Activated CD4-positive, alpha-beta T cell treated with anti-CD3 and anti-CD28 coated beads for 1 hour (primary cell): Measurements from ENCODE around the gene PIEZO1.
"Not testable (repeated sequence)": the region's sequence is repeated elsewhere in the genome, so short reads cannot be mapped to it uniquely, and the experiment has no call there.

Experiments
- DNase-seq: peaks from one replicate; pipeline ENCODE4 v3.0.0-alpha.2; 2020

Gene PIEZO1

GRCh38 chr16:88785106-88785924 is at the start of gene PIEZO1:
PIEZO1 (minus strand) TSS chr16:88785220; CDS start chr16:88784964, 256 bp downstream.
- DNase-seq: peak; percentile 79

DNA sequence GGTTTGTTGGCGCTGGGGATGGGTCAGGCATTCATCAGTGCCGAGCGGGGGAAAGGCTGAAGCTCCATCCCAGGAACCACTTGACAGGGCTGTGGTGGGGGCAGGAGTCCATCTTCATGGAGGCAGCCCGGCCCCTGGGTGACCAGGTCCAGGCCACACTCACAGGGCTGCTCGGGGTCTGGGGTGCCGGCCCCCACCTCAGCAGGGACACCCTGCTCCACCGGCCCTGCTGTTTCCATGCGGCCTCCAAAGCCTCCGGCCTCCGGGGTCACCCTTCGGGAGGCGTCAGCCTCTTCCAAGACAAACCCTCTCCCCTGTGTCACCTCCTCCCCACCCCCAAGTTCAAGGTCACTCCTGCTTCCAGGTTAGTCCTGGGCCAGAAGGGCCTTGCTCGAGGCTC is 49.6 kb upstream of the PIEZO1 start:
- DNase-seq: no peak

DNA sequence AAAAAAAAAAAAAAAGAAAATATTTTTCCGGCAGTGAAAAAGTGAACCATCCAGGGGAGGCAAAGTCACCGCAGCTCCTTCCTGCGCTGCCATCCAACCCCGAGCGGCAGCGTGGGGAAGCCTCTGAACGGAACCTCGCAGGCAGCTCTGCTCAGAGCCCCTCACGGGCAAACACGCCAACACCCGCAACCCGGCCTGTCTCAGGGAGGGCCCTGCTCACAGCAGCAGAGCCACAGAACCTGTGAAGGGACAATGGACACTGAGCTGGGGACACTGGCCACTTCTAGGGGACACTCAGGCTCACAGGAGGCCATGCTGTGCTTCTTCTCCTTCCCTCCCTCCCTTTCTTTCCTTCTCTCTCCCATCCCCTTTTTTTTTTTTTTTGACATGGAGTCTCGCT is 48.1 kb upstream of the PIEZO1 start:
- no peak for DNase-seq

DNA sequence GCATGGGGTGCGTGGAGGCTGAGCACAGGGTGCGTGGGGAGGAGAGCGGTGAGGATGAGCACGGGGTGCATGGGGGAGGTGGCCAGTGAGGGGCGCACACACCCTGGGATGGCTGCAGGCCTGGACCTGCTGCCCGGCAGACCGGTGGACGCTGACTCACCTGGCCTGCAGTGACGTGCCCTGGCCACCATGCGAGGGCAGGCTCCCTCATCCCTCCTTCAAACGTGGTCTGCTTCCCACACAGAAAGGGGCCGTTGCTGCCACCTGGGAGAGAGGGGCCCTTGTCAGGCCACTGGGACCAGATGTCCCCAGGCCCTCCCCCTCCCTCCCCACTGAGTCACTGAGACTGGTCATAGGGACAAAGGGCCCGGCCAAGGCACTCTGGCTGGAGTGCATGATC is 46.8 kb upstream of the PIEZO1 start:
- no peak for DNase-seq

GRCh38 chr16:88830783-88831182 is 45.8 kb upstream of the PIEZO1 start:
- DNase-seq: no peak

- DNase-seq: no peak
Measured at GRCh38 chr16:88830258-88830657, 45.2 kb upstream of the PIEZO1 start.

DNA sequence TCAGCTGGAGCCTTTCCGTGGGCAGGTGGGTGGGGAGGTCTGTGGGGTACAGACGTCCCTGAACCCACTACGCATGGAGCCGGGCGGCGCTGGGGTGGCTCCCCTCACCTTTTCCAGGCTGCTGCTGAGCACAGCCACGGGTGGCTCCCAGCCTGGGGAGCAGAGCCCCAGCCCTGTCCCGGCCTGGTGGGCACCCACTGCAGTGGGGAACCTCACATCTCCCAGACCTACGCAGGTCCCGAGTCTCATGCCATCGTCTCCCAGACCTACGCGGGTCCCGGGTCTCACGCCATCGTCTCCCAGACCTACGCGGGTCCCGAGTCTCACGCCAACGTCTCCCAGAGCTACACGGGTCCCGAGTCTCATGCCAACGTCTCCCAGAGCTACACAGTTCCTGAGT is 43.7 kb upstream of the PIEZO1 start:
- no peak for DNase-seq

DNA sequence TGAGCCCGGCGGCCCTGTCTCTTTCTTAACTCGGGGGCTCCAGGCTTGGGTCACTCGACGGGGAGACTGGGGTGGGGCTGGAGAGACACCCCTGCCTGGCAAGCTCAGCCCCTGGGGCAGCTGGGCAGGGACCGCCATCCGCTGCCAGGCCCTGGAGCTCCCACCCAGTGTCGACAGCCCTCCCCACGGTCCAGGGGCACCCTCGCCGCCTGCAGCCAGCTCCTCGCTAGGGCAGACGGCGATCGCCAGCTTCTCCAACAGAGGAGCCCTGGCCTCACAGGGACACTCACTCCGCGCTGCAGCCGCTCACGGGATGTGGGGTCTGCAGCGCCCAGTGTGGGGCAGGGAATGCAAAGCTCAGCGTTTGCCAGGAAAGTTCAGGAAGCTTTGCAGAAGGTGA is 42.7 kb upstream of the PIEZO1 start:
- no peak for DNase-seq

GRCh38 chr16:88826070-88826840 is 41.2 kb upstream of the PIEZO1 start:
- DNase-seq: no peak

DNA sequence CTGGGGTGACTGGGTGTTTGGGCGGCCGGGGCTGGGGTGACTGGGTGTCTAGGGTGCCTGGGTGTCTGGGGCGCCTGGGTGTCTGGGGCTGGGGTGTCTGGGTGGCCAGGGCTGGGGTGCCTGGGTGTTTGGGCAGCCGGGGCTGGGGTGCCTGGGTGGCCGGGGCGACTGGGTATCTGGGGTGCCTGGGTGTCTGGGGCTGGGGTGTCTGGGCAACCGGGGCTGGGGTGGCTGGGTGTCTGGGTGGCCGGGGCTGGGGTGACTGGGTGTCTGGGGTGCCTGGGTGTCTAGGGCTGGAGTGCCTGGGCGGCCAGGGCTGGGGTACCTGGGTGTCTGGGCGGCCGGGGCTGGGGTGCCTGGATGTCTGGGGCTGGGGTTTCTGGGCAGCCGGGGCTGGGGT is 40.1 kb upstream of the PIEZO1 start:
- no peak for DNase-seq

GRCh38 chr16:88824256-88825077 is 39.4 kb upstream of the PIEZO1 start:
- DNase-seq: no peak

DNA sequence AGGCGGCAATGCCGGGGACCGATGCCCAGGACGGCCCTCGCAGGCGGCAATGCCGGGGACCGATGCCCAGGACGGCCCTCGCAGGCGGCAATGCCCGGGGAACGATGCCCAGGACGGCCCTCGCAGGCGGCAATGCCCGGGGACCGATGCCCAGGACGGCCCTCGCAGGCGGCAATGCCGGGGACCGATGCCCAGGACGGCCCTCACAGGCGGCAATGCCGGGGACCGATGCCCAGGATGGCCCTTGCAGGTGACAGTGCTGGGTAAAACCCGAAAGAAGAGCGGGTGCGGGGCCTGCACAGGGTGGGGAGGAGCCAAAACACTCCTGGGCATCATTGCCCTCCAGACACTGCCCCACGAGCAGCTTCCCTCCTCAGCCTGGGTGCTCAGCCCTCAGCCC is 38.6 kb upstream of the PIEZO1 start:
- not testable (repeated sequence) for DNase-seq

DNA sequence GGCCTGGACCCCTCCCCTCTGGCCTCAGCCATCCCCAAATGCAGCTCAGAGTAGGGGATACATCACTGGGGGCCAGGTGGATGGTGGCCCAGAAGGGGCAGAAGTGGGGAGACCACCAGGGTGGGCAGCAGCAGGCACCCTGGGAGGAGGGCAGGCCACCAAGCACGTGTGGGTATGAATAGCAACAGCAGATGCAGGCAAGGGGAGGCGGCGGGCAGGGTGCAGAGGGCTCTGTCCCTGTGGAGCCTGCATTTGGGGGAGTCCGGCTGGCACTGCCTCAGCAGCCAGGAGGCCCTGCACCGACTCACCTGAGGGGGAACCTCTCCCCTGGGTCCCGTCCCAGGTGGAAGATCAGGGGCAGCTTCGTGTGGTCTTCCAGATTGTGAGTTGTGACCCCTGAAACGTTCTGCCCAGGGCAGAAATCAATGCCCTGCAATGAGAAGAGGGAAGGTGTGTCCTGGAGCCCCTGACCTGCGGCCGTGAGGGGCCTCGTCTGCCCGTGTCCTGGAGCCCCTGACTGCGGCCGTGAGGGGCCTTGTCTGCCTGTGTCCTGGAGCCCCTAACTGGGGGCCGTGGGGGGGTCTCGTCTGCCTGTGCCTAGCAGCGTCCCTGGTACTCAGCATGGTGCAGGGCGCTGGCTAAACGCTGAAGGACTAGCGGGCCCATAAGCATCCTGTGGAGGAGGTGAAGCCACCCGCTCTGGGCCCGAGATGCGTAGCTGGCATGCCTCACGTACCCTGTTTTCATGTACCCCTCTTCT is 37.4 kb upstream of the PIEZO1 start:
- no peak for DNase-seq

GRCh38 chr16:88821168-88821850 is 36.3 kb upstream of the PIEZO1 start:
- no peak for DNase-seq

DNA sequence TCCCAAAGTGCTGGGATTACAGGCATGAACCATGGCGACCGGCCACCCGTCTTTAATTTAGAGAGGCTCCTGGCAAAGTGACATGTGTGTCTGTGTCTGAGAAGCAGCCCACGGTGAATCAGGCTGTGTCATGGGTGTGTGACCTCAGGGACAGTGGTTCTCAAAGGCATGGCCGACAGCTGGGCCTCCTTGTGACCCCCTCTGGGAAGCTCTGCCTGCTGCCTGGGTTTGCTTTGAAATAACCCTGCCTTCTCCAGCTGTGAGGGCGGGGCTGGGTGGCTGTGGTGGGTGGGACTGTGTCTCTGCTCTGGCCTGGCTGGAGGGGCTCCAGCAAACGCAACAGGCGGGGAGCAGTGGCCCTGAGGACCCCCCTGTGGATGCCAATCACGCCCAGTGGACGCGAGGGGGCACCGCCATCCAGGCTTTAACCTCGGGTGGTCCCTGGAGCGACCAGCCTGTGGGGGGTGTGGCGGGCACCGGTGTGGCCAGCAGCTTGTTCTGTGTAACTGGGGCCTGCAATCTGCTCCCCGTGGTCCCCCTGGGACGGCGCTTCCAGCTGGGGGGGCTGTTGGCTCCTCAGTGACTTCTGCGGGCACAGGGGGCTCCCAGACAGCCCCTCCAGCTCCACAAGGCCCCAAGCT is 35.5 kb upstream of the PIEZO1 start:
- no peak for DNase-seq

- DNase-seq: no peak
Measured at GRCh38 chr16:88819126-88819525, 34.1 kb upstream of the PIEZO1 start.

GRCh38 chr16:88818575-88818874 is 33.5 kb upstream of the PIEZO1 start:
- no peak for DNase-seq

DNA sequence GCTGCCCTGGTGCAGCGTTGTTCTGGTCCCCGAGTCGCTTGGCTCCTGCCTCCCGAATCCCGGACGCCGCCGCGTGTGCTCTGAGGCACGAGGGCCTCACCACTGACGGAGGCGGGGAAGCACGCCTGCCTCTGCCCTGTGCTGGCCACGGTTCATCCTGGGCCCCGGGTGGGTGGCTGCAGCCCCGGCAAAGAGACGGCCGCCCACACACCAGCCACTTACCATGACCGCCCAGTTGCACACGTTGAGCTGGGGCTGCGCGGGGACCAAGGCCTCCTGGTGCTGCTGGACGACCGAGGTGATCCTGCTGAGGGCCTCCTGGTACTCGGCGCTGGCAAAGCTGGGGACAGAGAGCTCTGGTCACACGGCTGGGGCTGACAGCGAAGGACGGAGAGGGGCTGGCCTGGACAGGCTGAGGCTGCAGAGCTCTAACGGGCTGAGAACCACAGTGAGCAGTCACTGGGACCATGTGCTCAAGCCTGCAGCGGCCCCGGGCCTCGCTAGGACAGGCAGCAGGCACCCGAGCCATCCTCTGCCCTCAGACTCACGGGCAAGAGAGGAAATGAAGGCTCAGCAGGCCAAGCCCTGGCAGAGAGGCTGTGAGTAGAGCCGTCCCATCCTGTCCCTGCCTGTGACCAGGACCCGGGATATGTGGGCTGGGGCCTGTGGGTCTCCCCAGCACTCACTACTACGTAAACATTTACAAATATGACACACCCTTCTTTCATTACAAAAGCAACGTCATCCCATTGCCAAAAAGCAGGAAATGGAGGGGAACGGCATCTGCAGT is 33.0 kb upstream of the PIEZO1 start:
- no peak for DNase-seq

- no peak for DNase-seq
Measured at GRCh38 chr16:88816736-88817535, 31.9 kb upstream of the PIEZO1 start.
